Tibial nerve (tissue), 3 donors: ENCODE measurements around the gene ARRB1.

Experiments used
- CTCF ChIP-seq, 5 experiments: fragments of 200-600 bp in 3 of 5; fragments of 450-650 bp in 2 of 5; sonication (generic) in 3 of 5; IDR thresholded peaks; one replicate each; pipeline ENCODE4 v1.5.1; 2016 to 2019; ENCODE audit warnings: antibody characterized with exemption in 5 of 5, mild to moderate bottlenecking in 3 of 5, moderate library complexity in 2 of 5
- POLR2A ChIP-seq, 2 donors: fragments of 450-650 bp; IDR thresholded peaks; one replicate each; pipeline ENCODE4 v1.6.1; 2017; ENCODE audit warnings: antibody characterized with exemption in 2 of 2, mild to moderate bottlenecking in 2 of 2, moderate library complexity in 2 of 2

DNA sequence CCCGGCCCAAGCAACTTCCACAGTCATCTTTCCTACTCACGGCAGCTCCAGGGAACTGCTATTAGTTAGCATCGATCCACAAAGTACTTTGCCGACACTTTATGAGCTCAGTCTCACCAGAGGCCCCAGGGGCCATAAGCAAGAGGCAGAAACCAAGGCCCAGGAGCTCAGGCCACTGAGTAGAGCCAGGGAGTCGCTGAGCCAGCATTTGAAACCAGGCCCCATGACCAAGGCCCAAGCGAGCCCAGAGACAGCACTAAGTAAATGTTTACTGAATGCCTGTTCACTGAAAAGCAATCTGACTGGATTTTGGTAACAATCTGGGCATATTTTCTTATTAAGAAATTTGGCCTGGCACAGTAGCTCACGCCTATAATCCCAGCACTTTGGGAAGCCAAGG lies 43.3 kb downstream of the ARRB1 start:
- TF ChIP-seq CTCF (IDR thresholded peaks at IDR 0.05): no peak
- TF ChIP-seq POLR2A (IDR thresholded peaks at IDR 0.05): no peak
